HG03280 (cell line): ENCODE data around the gene CORO7.
"Not testable (repeated sequence)": the region's sequence is repeated elsewhere in the genome, so short reads cannot be mapped to it uniquely, and the experiment has no call there.

Source experiments
- ATAC-seq: cut with Tn5 transposase; IDR thresholded peaks from one replicate; pipeline ENCODE4 v1.9.1; 2021; ENCODE audit warnings: mild to moderate bottlenecking, moderate library complexity; ENCODE audit not compliant: unreplicated experiment

The CORO7 gene

DNA sequence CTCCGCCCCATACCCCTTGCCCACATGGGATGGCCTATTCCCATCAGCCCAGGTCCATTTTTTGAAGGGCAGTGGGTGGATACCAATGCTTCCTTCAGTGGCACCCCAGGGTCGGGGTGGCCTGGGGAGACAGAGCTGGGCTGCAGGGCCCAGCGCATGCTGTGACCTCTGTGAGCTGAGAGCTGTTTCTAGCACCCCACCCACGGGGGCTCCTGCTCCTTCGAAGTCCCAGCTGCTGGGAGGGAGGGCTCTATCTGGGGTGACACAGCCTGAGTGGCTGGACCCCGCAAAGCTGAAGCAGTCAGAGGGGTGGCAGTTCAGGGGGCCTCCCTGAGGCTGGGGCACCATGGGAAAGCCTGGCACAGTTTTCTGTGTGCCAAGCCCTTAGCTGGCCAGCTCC, 76.0 kb downstream of the CORO7 start:
- no peak for ATAC-seq

GRCh38 chr16:4339909-4340308, 76.5 kb downstream of the CORO7 start:
- no peak for ATAC-seq

- ATAC-seq, result no peak
These were observed 76.9 kb downstream of the CORO7 start for GRCh38 chr16:4339455-4339854.

DNA sequence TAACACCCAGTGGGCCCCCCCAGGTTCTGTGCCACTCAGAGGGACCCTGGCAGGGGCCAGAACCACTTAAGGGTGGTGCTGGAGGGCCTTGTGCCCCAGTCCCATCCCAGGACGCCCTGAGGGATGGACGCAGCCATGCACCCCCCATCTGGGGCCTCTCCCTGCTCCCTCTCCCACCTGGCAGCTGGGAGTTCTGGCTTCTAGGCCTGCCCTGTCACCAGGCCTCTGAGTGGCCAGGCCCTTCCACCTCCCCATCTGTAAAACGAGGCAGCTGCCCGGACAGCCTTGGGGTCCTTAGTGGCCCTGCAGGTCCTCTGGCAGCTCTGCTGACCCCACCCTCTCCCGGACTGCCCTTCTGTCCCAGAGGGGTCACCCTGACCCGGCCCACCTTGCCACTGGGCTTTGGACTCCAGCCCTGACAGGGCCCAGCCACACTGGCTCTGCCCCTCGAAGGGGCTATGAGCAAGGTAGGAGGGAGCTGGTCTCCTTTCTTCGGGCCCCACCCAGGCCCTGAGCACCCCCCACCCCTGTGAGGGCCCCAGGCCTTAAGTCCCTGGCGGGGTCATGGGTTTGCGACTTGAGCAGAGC, 77.6 kb downstream of the CORO7 start:
- ATAC-seq, result no peak

DNA sequence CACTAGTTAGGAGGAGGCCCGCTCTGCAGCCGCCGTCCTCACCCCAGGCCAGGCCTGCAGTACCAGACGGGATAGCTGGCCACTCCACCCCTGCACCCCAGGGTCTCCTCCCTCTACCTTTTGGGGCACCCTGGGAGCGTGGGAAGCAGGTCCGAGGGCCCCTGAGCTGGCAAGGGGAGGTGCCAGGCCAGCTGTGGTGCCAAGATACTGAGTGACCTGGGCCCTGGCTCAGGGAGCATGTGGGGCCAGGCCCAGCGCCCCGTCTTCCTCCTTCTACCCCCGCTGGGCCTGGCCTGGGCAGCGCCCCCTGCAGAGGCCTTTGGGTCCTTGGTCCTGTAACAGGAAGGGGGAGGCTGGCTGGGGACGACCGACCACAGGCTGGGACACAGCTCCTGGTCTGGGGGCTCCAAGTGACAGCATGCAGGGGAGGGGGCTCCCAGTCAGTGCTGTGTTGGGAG, 78.2 kb downstream of the CORO7 start:
- ATAC-seq, result no peak

DNA sequence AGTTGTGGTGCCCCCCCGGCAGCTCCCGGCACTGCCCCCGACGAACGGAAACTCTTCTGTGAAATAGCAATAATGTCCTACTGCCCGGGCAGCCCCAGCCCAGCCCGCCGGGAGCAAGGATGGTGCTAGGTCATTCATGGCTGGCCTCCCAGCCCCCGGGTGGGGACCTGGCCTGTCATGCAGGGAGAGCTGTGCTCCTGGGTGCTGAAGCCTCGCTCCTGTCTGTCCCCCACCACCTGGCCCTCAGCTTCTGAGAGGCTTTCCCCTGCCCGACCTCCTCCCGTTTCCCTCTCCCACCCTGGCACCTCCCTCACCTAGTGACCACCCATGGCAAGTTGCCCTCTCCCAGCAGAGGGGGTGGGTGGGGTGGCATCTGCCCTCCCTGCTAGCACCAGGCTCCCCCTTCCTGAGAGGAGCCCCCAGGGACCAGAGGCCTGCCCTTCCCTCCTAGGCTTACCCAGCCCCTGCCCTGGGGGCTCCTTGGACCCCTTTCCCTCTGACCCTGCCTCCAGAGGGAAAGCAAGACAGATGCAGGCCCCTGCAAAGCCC, 78.8 kb downstream of the CORO7 start:
- ATAC-seq, result no peak

GRCh38 chr16:4336701-4337539, 79.5 kb downstream of the CORO7 start:
- ATAC-seq, result no peak

- no peak for ATAC-seq
These were observed 81.5 kb downstream of the CORO7 start for GRCh38 chr16:4334724-4335495.

DNA sequence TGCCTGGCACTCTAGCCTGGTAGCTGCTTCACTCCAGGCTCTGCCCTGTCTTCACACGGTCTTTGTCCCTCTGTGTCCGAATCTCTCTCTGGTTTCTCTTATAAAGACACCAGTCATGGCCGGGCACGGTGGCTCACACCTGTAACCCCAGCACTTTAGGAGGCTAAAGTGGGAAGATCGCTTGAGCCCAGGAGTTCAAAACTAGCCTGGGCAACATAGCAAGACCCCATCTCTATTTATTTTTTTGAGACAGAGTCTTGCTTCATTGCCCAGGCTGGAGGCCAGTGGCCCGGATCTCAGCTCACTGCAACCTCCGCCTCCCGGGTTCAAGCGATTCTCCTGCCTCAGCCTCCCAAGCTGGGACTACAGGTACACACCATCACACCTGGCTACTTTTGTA, 82.7 kb downstream of the CORO7 start:
- ATAC-seq, result not testable (repeated sequence)

DNA sequence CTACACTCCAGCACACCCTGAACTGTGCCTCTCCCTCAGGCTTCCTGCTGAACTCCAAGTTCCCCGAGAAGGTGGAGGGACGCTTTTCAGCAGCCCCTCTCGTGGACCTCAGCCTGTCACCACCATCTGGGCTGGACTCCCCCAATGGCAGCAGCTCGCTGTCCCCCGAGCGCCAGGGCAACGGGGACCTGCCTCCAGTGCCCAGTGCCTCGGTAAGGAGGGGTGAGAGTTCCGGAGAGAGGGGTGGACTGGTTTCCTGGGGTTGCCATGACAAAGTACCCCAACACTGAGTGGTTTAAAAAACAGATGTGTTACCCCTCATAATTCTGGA, 83.1 kb downstream of the CORO7 start:
- no peak for ATAC-seq

- no peak for ATAC-seq
These were observed 83.6 kb downstream of the CORO7 start for GRCh38 chr16:4332623-4333307.

GRCh38 chr16:4332083-4332482, 84.3 kb downstream of the CORO7 start:
- ATAC-seq, result no peak

GRCh38 chr16:4330277-4330874, 86.0 kb downstream of the CORO7 start:
- ATAC-seq, result peak; percentile 44

- no peak for ATAC-seq
These were observed 87.3 kb downstream of the CORO7 start for GRCh38 chr16:4328782-4329775.

DNA sequence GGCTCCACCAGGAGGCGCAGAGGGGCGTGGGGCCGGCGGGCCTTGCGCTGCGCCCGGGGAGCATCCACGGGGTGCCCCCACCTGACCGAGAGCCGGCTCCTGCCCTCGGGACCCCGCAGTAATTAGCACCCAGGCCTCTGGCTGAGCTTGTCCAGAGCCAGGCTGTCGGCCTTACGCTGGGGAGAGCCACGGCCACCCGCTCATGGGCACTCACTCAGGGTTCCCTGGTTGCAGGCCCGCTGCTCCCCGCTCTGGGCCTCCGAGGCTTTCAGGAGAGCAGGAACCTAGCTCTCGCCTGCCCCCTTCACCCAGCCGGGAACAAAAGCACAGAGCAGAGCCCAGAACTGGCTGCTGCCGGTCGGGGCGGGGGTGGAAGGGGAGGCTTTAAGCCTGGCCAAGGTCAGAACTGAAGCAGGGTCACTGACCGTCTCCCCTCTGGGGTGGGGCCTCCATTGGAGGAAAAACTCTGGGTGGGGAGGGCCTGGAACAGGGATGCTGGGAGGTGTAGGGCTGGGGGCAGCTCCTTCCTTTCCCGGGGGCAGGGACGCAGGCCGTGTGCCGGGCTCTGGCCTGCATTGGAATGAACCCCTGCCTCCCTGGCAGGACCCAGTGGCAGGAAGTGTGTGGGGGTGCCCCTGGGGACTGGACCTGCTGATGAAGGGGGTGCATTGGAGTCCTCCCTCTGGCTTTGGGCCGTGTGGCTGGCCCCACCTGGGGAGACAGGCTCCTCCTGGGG, 88.2 kb downstream of the CORO7 start:
- ATAC-seq, result no peak

DNA sequence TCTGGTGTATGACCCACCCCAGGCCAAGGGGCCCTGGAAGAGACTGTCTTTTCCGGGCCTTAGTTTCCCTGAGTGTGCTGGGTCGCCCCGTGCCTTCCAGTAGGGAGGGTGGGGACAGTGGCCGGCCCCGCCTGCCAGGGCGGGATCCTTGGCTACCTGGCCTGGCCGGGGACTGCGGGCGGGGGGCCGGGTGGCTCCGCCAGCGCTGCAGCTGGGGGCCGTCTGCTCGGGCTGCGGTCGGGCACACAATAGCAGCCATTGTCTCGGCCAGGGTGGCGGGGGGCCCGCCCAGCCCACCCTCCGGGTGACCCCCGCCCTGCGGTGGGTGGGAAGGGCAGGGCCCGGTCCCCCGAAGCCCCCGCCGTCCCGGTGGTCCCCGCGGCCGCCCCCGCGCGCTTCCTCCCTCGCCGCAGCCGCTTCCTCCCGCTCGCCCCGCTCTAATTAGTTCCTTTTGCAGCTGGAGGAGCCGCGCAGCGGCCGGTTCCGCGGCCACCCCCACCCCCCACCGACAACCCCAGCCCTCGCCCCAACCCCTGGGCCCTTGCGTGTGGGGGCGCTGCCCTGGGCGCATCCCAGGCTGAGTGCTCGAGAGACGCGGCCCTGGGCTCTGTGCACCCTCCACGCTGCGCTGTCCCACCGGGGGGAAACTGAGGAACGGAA, 88.9 kb downstream of the CORO7 start:
- ATAC-seq, result no peak

DNA sequence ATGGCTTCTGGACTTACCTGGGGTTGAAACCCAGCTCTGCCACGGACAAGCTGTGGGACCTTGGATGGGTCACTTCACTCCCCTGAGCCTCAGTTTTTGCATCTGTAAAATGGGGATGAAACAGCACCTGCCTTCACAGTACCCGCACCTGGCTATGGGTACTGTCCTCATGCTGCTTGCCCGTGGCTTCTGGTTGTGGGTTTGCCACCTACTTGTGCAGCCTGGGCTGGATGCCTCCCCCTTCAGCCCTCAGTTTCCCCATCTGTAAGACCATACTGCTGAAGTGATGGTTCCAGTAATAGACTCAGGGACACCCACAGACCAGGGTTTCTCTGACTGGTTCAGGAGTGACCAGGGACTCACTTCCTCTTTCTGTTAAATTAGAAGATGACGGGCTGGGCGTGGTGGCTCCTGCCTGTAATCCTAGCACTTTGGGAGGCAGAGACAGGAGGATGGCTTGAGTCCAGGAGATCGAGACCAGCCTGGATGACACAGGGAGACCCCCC, 91.1 kb downstream of the CORO7 start:
- ATAC-seq, result no peak
